Measurements from ENCODE around the gene TMEM125.

TMEM125 gene

GRCh38 chr1:43239484-43239883 is 30.3 kb upstream of the TMEM125 start:
- H3K27me3 Mint-ChIP-seq (ENCODE audit: low read depth): peaks cover 12% of the 10 kb centered on the region
- no peak overlapping the region for H3K27ac Mint-ChIP-seq
- H3K36me3 Mint-ChIP-seq (ENCODE audit: low read depth): no peaks in the 10 kb centered on the region
- no peak overlapping the region for H3K4me3 Mint-ChIP-seq
- no peaks in the 10 kb centered on the region for H3K4me1 Mint-ChIP-seq
- H3K9me3 Mint-ChIP-seq: no peaks in the 10 kb centered on the region
- TF ChIP-seq, protein P1, sequence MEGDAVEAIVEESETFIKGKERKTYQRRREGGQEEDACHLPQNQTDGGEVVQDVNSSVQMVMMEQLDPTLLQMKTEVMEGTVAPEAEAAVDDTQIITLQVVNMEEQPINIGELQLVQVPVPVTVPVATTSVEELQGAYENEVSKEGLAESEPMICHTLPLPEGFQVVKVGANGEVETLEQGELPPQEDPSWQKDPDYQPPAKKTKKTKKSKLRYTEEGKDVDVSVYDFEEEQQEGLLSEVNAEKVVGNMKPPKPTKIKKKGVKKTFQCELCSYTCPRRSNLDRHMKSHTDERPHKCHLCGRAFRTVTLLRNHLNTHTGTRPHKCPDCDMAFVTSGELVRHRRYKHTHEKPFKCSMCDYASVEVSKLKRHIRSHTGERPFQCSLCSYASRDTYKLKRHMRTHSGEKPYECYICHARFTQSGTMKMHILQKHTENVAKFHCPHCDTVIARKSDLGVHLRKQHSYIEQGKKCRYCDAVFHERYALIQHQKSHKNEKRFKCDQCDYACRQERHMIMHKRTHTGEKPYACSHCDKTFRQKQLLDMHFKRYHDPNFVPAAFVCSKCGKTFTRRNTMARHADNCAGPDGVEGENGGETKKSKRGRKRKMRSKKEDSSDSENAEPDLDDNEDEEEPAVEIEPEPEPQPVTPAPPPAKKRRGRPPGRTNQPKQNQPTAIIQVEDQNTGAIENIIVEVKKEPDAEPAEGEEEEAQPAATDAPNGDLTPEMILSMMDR (IDR thresholded peaks at IDR 0.05; ENCODE audit: unreplicated experiment in 3 of 3): no peak

DNA sequence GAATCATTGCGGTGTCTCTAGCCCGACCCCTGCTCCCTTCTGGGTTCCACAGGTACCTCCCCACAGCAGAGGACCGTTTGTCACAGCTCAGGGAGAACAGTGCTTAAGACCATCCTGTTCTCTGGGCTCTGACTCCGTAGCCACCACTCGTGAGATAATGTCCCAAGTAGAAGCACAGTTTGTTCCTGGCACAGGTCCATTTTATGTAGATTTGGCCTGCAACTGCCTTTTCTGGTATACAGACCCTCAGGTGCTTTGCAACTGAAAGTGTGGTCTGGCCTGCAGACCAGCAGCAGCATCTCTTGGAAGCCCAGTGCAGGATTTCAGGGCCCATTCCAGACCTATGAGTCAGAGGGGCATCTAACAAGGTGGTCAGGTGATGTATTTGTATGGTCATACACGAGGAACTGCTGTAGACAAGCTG is 28.4 kb upstream of the TMEM125 start:
- H3K9me3 Mint-ChIP-seq: peaks cover 8% of the 10 kb centered on the region
- H3K4me3 Mint-ChIP-seq: no peak overlapping the region
- H3K27me3 Mint-ChIP-seq (ENCODE audit: low read depth): peaks cover 4% of the 10 kb centered on the region
- H3K27ac Mint-ChIP-seq: no peak overlapping the region
- H3K4me1 Mint-ChIP-seq: no peaks in the 10 kb centered on the region
- no peaks in the 10 kb centered on the region for H3K36me3 Mint-ChIP-seq (ENCODE audit: low read depth)
- TF ChIP-seq, protein P1 (IDR thresholded peaks at IDR 0.05; ENCODE audit: unreplicated experiment in 3 of 3): no peak

- TF ChIP-seq, protein P1 (IDR thresholded peaks at IDR 0.05; ENCODE audit: unreplicated experiment in 3 of 3): no peak
- Mint-ChIP-seq H3K27me3 (ENCODE audit: low read depth) (no peaks in the 10 kb centered on the region), H3K27ac (no peak overlapping the region), H3K4me1 (no peaks in the 10 kb centered on the region), H3K4me3 (no peak overlapping the region), H3K36me3 (ENCODE audit: low read depth) (peaks cover 4% of the 10 kb centered on the region), H3K9me3 (peaks cover 18% of the 10 kb centered on the region)
Observed at GRCh38 chr1:43243299-43243698, 26.5 kb upstream of the TMEM125 start.

GRCh38 chr1:43246466-43247213 is 23.1 kb upstream of the TMEM125 start:
- Mint-ChIP-seq H3K27me3 (ENCODE audit: low read depth) (no peaks in the 10 kb centered on the region), H3K4me1 (no peaks in the 10 kb centered on the region), H3K9me3 (peaks cover 30% of the 10 kb centered on the region), H3K36me3 (ENCODE audit: low read depth) (peaks cover 4% of the 10 kb centered on the region), H3K4me3 (no peak overlapping the region), H3K27ac (no peak overlapping the region)
- TF ChIP-seq, protein P1 (IDR thresholded peaks at IDR 0.05; ENCODE audit: unreplicated experiment in 3 of 3): no peak

- Mint-ChIP-seq H3K27ac (no peak overlapping the region), H3K27me3 (ENCODE audit: low read depth) (no peaks in the 10 kb centered on the region), H3K36me3 (ENCODE audit: low read depth) (peaks cover 4% of the 10 kb centered on the region), H3K4me3 (no peak overlapping the region), H3K4me1 (no peaks in the 10 kb centered on the region), H3K9me3 (peaks cover 30% of the 10 kb centered on the region)
- TF ChIP-seq, protein P1 (IDR thresholded peaks at IDR 0.05; ENCODE audit: unreplicated experiment in 3 of 3): no peak
Observed at GRCh38 chr1:43247256-43247921, 22.4 kb upstream of the TMEM125 start.

Data from nephron (organoid).